Liver (tissue), 9 donors: ENCODE data around the gene NDUFAF2. TPM values are rescaled to one million over a fixed set of nuclear protein-coding genes. Genes with fewer than 3 reads are reported as not detected.

ENCODE experiments used
- DNase-seq: peaks from one replicate; pipeline ENCODE4 v3.0.0-alpha.2; 2017; ENCODE audit warnings: low spot score
- H3K27ac ChIP-seq, 2 donors: one replicate each; pipeline ENCODE4 v1.7.0; 2013; ENCODE audit warnings: inconsistent platforms in 2 of 2, low read length in 2 of 2, control low read depth in 1 of 2, low read depth in 1 of 2, mild to moderate bottlenecking in 1 of 2
- H3K27me3 ChIP-seq, 4 donors: one replicate each; pipeline versions ENCODE4 v1.6.1 to v1.7.0; 2013; ENCODE audit warnings: low read length in 3 of 4, inconsistent platforms in 1 of 4, mild to moderate bottlenecking in 1 of 4, moderate library complexity in 1 of 4; ENCODE audit not compliant: control insufficient read depth in 4 of 4, insufficient read depth in 4 of 4
- H3K36me3 ChIP-seq, 4 donors: one replicate each; pipeline versions ENCODE4 v1.6.1 to v1.7.0; 2013; ENCODE audit warnings: low read length in 3 of 4, mild to moderate bottlenecking in 3 of 4, low read depth in 1 of 4, moderate library complexity in 1 of 4; ENCODE audit not compliant: control insufficient read depth in 4 of 4, insufficient read depth in 3 of 4
- H3K4me1 ChIP-seq, 4 donors: one replicate each; pipeline versions ENCODE4 v1.6.1 to v1.7.0; 2013; ENCODE audit warnings: low read length in 3 of 4, mild to moderate bottlenecking in 3 of 4, moderate library complexity in 1 of 4; ENCODE audit not compliant: control insufficient read depth in 4 of 4, insufficient read depth in 4 of 4
- H3K4me3 ChIP-seq, 3 donors: one replicate each; pipeline versions ENCODE4 v1.6.1 to v1.7.0; 2013; ENCODE audit warnings: low read length in 3 of 3, control low read depth in 1 of 3, low read depth in 1 of 3, mild to moderate bottlenecking in 1 of 3
- H3K9ac ChIP-seq, 2 donors: one replicate each; pipeline ENCODE4 v1.7.0; 2013; ENCODE audit warnings: low read length in 2 of 2, mild to moderate bottlenecking in 2 of 2, moderate library complexity in 2 of 2, control low read depth in 1 of 2, low read depth in 1 of 2
- H3K9me3 ChIP-seq, 4 donors: one replicate each; pipeline versions ENCODE4 v1.6.1 to v1.7.0; 2013; ENCODE audit warnings: low read length in 3 of 4; ENCODE audit not compliant: control insufficient read depth in 4 of 4
- EGR1 ChIP-seq, 2 donors: IDR thresholded peaks; 2 replicates each; pipeline ENCODE4 v1.6.1; 2016 to 2018; ENCODE audit warnings: antibody characterized with exemption in 2 of 2, low read depth in 2 of 2
- FOXA2 ChIP-seq: IDR thresholded peaks from 2 replicates; pipeline ENCODE4 v1.6.1; 2016; ENCODE audit warnings: antibody characterized with exemption
- HNF4A ChIP-seq, 2 donors: conservative IDR thresholded peaks; 2 replicates each; pipeline ENCODE4 v1.6.1; 2016; ENCODE audit warnings: antibody characterized with exemption in 2 of 2, mild to moderate bottlenecking in 2 of 2
- HNF4G ChIP-seq: IDR thresholded peaks from 2 replicates; pipeline ENCODE4 v1.6.1; 2016; ENCODE audit warnings: antibody characterized with exemption
- JUND ChIP-seq, 2 donors: IDR thresholded peaks; 2 replicates each; pipeline ENCODE4 v1.6.1; 2016; ENCODE audit warnings: antibody characterized with exemption in 2 of 2
- MAX ChIP-seq: IDR thresholded peaks from 2 replicates; pipeline ENCODE4 v1.6.1; 2016; ENCODE audit warnings: antibody characterized with exemption
- RAD21 ChIP-seq, 2 donors: IDR thresholded peaks; 2 replicates each; pipeline ENCODE4 v1.6.1; 2016; ENCODE audit warnings: antibody characterized with exemption in 2 of 2, mild to moderate bottlenecking in 2 of 2
- RXRA ChIP-seq, 2 donors: IDR thresholded peaks; 2 replicates each; pipeline ENCODE4 v1.6.1; 2017 to 2018; ENCODE audit warnings: antibody characterized with exemption in 2 of 2, mild to moderate bottlenecking in 1 of 2
- SP1 ChIP-seq: IDR thresholded peaks from 2 replicates; pipeline ENCODE4 v1.6.1; 2018; ENCODE audit warnings: antibody characterized with exemption, mild to moderate bottlenecking
- TAF1 ChIP-seq: conservative IDR thresholded peaks from 2 replicates; pipeline ENCODE4 v1.6.1; 2016; ENCODE audit warnings: antibody characterized with exemption, mild to moderate bottlenecking
- YY1 ChIP-seq: IDR thresholded peaks from 2 replicates; pipeline ENCODE4 v1.6.1; 2016; ENCODE audit warnings: antibody characterized with exemption, mild to moderate bottlenecking
- ZBTB33 ChIP-seq: IDR thresholded peaks from 2 replicates; pipeline ENCODE4 v1.6.1; 2016; ENCODE audit warnings: antibody characterized with exemption
- WGBS: extraction: QIAGEN DNeasy Blood & Tissue Kit; methylation state at CpG from one replicate; pipeline ENCODE4 v1.1.7; 2013; 5-methylcytosine and 5-hydroxymethylcytosine counted together
- polyA plus RNA-seq, 2 donors: library from polyadenylated mRNA; stranded (reverse) in 1 of 2; unstranded in 1 of 2; fragments of 200-250 nt in 1 of 2; fragments of >200 nt in 1 of 2; fragmentation: Nextera tagmentation in 1 of 2; extraction: Ambion mirVana in 1 of 2; gene quantifications; one replicate each; pipeline versions ENCODE4 v1.2.1 to v1.2.3, GENCODE V29; 2013 to 2015
- total RNA-seq, 2 donors: library from RNA; depleted of rRNA; stranded (reverse); fragments of >200 nt; gene quantifications; one replicate each; pipeline ENCODE4 v1.2.3, GENCODE V29; 2014
- TF ChIP-seq, protein P1 (sequence below): IDR thresholded peaks from 2 replicates; pipeline ENCODE4 v1.6.1; 2016; ENCODE audit warnings: antibody characterized with exemption
- TF ChIP-seq, protein P2 (sequence below): fragments of 150-350 bp; IDR thresholded peaks from 2 replicates; pipeline ENCODE4 v1.5.1; 2017; ENCODE audit warnings: improper control_type of control experiment, low read depth, low read length; ENCODE audit not compliant: missing input control
- TF ChIP-seq, protein P3 (sequence below): IDR thresholded peaks from 2 replicates; pipeline ENCODE4 v1.6.1; 2016; ENCODE audit warnings: antibody characterized with exemption, mild to moderate bottlenecking
- donor health status: healthy.
- donor health status: healthy.
- donor health status: healthy.
- donor health status: healthy.
- donor health status: healthy.

The NDUFAF2 gene
- total and polyA plus RNA-seq, 4 donors: 4.3 to 21.3 (median 12.5) TPM

GRCh38 chr5:61047346-61047745, 102.3 kb downstream of the NDUFAF2 start:
- H3K9ac ChIP-seq: no peak overlapping the region
- no peak for TF ChIP-seq TAF1
- no peak for TF ChIP-seq RAD21 (IDR thresholded peaks at IDR 0.05)
- no peak for TF ChIP-seq JUND (IDR thresholded peaks at IDR 0.05)
- TF ChIP-seq FOXA2: no peak
- no peak for TF ChIP-seq MAX
- TF ChIP-seq EGR1 (IDR thresholded peaks at IDR 0.05; ENCODE audit: low read depth in 2 of 2): no peak
- TF ChIP-seq ZBTB33: no peak
- TF ChIP-seq, protein P1, sequence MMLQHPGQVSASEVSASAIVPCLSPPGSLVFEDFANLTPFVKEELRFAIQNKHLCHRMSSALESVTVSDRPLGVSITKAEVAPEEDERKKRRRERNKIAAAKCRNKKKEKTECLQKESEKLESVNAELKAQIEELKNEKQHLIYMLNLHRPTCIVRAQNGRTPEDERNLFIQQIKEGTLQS: no peak
- TF ChIP-seq RXRA (IDR thresholded peaks at IDR 0.05): no peak
- TF ChIP-seq HNF4G: no peak
- TF ChIP-seq SP1: no peak
- no peak for DNase-seq
- H3K36me3 ChIP-seq: no peaks in the 10 kb centered on the region
- no peaks in the 10 kb centered on the region for H3K4me1 ChIP-seq
- no peaks in the 10 kb centered on the region for H3K9me3 ChIP-seq
- H3K27ac ChIP-seq: no peak overlapping the region
- no peak overlapping the region for H3K4me3 ChIP-seq
- H3K27me3 ChIP-seq: no peaks in the 10 kb centered on the region

GRCh38 chr5:61048534-61048933, 103.5 kb downstream of the NDUFAF2 start:
- no peak for DNase-seq
- H3K27me3 ChIP-seq: no peaks in the 10 kb centered on the region
- 49% methylated on average over 1 of the region's 1 CpG for WGBS
- no peak overlapping the region for H3K4me3 ChIP-seq
- no peaks in the 10 kb centered on the region for H3K9me3 ChIP-seq
- H3K4me1 ChIP-seq: no peaks in the 10 kb centered on the region
- TF ChIP-seq, protein P2, sequence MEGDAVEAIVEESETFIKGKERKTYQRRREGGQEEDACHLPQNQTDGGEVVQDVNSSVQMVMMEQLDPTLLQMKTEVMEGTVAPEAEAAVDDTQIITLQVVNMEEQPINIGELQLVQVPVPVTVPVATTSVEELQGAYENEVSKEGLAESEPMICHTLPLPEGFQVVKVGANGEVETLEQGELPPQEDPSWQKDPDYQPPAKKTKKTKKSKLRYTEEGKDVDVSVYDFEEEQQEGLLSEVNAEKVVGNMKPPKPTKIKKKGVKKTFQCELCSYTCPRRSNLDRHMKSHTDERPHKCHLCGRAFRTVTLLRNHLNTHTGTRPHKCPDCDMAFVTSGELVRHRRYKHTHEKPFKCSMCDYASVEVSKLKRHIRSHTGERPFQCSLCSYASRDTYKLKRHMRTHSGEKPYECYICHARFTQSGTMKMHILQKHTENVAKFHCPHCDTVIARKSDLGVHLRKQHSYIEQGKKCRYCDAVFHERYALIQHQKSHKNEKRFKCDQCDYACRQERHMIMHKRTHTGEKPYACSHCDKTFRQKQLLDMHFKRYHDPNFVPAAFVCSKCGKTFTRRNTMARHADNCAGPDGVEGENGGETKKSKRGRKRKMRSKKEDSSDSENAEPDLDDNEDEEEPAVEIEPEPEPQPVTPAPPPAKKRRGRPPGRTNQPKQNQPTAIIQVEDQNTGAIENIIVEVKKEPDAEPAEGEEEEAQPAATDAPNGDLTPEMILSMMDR: no peak
- TF ChIP-seq HNF4G (no peak), YY1 (no peak), RXRA (IDR thresholded peaks at IDR 0.05) (no peak), HNF4A (conservative IDR thresholded peaks at IDR 0.05) (no peak), RAD21 (IDR thresholded peaks at IDR 0.05) (no peak)
- TF ChIP-seq, protein P3, sequence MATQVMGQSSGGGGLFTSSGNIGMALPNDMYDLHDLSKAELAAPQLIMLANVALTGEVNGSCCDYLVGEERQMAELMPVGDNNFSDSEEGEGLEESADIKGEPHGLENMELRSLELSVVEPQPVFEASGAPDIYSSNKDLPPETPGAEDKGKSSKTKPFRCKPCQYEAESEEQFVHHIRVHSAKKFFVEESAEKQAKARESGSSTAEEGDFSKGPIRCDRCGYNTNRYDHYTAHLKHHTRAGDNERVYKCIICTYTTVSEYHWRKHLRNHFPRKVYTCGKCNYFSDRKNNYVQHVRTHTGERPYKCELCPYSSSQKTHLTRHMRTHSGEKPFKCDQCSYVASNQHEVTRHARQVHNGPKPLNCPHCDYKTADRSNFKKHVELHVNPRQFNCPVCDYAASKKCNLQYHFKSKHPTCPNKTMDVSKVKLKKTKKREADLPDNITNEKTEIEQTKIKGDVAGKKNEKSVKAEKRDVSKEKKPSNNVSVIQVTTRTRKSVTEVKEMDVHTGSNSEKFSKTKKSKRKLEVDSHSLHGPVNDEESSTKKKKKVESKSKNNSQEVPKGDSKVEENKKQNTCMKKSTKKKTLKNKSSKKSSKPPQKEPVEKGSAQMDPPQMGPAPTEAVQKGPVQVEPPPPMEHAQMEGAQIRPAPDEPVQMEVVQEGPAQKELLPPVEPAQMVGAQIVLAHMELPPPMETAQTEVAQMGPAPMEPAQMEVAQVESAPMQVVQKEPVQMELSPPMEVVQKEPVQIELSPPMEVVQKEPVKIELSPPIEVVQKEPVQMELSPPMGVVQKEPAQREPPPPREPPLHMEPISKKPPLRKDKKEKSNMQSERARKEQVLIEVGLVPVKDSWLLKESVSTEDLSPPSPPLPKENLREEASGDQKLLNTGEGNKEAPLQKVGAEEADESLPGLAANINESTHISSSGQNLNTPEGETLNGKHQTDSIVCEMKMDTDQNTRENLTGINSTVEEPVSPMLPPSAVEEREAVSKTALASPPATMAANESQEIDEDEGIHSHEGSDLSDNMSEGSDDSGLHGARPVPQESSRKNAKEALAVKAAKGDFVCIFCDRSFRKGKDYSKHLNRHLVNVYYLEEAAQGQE: no peak
- TF ChIP-seq, protein P1: no peak
- no peak overlapping the region for H3K9ac ChIP-seq
- H3K36me3 ChIP-seq: no peaks in the 10 kb centered on the region
- no peak overlapping the region for H3K27ac ChIP-seq
